OCI-M2 (cell line): ENCODE results near the gene SNX1.
A peak's percentile ranks its signal among the peaks of the same experiment; 100 is the strongest.
"Not testable (repeated sequence)": the region's sequence is repeated elsewhere in the genome, so short reads cannot be mapped to it uniquely, and the experiment has no call there.

ENCODE experiments used
- DNase-seq: peaks from one replicate; lab custom pipeline; 2025; ENCODE audit not compliant: unreplicated experiment; lab: John Stamatoyannopoulos, UW

SNX1 gene, protein sequence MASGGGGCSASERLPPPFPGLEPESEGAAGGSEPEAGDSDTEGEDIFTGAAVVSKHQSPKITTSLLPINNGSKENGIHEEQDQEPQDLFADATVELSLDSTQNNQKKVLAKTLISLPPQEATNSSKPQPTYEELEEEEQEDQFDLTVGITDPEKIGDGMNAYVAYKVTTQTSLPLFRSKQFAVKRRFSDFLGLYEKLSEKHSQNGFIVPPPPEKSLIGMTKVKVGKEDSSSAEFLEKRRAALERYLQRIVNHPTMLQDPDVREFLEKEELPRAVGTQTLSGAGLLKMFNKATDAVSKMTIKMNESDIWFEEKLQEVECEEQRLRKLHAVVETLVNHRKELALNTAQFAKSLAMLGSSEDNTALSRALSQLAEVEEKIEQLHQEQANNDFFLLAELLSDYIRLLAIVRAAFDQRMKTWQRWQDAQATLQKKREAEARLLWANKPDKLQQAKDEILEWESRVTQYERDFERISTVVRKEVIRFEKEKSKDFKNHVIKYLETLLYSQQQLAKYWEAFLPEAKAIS

DNA sequence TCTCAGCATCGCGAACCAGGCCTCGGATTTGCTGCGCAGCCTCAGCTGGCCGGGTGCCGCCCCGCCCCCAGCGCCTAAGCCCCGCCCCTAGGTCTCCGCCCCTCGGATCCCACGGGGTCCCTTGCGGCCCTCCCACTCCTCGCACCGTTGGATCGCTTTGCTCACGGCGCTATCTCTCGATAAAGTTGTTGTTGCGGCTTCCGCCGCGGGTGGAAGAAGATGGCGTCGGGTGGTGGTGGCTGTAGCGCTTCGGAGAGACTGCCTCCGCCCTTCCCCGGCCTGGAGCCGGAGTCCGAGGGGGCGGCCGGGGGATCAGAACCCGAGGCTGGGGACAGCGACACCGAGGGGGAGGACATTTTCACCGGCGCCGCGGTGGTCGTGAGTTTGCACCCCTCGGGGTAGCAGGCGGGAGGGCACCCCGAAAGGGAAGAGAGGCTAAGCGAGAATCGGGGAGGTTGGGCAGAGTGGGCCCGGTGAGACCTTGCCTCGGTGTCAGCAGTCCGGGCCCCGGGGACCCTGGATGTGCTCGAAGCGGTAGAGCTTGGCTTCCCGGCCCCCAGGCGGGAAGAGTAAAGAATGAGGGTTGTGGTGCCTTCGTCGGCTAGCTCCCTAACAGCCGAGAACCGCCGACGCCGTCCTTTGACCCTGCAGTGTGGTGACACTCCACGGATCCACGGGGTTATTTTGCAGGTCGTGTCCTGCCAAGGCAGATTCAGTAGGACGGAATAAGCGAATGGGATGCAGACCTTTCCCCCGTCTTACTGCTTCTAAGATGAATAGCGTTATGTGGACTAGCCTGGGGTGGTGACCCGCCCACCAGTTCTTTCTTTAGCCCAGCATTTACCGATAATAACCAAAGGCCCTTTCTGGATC is at the start of gene SNX1:
TSS of gene SNX1 (plus strand) at position 188 of the 873 bp plus-strand sequence. CDS start at position 220, 32 bp downstream.
- peak; percentile 54 for DNase-seq

DNA sequence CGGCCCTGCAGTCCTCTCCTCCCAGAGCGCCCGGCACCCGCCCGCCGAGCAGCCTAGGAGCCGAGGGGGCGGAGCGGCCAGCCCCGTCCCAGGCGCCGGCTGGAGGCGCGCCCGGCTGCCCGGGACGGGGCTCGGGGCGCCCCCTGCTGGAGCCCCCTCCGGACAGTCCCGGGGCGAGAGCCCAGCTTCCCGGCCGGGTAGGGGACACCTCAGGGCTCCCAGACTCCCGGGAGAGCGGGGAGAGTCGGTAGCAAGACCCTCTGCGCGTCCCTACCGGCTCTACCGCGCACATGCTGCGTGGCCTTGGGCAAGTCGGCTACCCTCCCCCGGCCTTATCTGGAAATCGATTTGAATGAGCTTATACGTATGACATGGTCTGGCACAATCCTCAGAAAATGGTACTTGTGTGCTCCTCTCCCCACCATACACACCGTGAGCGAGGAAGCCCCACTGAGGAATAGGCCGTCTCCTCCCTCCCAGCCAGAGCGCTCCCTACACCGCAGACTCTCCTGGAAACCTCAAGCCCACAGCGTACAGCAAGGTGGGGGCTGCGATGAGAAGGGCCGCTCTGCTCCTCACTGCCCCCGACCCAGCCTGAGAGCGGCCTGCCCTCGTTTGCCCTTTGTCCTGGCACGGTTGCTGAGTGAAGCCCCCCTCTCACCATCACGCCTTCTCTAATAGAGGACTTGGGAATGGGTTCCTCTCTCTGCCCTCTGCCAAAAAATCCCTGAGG is 49.2 kb upstream of the SNX1 start, which contains the start of gene DAPK2:
TSS of gene DAPK2 (minus strand) at position 65 of the 733 bp plus-strand sequence. CDS start 6,224 bp downstream, outside the sequence.
- peak; percentile 5 for DNase-seq

DNA sequence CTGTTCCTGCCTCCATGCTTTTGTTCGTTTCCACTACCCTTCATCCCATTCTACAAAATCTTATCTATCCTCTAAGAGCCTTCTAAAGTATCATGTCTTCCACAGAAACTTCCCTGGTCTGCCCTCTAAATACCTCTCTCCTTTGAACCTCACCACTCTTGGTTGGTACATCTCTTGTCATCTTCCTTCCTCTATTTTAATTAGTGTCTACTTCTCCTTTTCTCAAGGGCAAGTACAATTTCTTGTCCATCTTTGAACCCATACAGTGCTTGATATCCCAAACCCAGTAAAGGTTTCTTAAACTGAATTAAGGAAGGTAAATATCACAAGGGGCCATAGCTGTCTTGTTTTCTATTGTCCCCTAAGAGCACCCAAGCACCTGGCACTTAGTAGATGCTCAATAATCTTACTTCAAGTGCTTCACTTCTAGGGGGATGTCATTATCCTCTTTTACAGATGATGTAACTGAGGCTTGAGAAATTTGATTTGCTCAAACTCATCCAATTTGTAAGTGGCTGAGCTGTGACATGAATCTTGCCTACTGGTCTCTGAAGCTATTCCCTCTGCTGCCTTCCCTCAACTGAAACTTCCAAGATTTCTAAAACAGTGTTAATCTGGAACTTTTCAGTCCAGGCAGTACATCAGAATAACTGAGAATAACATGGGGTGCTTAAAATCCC is 46.9 kb upstream of the SNX1 start:
- no peak for DNase-seq

DNA sequence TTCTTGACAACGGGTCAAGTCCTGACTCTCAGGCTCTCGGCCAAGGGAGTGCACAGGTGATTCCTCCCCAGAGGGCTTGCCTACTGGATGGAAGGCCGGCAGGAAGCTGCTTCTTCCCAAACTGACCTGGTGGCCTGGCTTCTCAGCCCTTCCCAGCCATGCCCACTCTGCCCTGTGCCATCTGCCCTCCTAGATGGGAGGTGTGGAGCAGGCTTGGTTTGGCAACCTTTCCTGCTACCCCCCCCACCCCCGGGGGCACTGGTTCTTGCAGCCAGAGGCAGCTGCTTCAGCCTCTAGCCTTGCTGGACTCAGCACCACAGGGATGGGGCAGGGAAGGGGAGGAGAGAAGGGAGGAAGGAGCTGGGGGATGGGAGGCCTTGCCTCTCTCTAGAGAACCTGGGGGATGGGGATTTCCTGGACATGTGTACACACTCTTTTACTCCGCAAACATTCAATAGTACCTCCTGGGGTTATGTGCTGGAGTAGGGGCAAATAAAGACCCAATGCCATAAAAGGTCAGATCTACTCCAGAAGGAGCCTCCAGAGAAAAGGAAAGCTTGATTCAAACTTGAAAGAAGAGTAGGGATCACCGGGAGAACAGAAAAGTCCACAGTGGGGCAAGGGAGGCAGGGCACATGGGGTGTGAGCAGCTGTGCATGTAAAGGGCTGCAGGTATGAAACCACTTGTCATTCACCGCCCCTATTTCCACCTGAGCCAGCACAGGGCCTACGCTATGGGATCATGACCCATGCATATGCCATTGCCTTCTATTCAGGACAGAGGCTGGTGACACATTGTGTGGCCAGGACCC is 45.3 kb upstream of the SNX1 start:
- no peak for DNase-seq

DNA sequence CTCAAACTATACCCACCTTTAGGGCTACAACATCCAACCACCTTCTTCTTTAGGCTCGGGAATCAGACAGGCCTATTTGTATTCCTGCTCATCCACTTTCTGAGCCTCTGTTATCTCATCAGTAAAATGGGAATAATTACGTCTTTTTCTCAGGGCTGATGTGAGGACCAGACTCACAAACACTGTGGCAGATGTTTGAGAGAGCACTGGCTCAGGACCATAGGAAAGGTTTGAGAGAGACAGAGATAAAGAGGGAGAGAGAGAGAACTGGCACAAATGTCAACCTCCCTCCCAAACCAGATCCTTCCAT is 44.7 kb upstream of the SNX1 start:
- DNase-seq, result no peak

DNA sequence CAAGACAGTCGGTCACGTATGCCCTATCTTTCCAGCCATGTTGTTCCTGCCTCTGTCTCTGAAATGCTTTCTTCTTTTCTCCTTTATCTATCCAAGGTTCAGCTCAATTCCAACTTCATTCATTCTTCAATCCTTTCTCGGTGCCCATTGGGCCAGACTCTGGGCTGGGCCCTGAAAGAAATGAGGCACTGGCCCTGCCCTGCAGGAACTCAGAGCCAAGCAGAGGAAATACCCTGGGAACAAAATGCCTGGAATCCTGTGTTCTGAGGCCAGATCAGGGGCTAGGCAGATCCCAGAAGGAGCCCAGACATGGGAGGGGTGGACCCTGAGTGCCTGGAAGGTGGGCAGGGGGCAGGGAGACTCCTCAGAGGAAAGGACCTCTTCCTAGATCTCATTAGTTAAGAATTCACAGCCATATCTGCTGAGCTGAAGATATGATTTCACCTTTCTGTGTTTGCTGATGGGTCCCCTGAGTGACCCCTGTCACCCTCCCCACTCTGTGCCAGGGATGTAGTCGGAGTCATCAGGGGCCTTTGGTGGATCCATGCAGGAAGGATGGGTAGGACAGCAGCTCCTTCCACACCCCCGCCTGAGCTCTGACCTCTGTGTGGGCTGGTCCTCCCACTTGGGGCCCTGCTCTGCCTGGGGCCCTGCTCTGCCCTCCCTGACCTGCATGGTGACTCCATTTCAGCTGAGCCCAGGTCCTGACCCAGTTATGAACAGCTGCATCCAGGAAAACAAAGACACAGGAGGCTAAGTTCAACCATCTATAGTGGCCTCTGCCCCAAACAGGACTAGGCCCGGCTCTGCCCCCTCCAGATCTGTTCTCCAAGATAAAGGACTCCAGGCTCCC is 44.1 kb upstream of the SNX1 start:
- DNase-seq, result no peak

DNA sequence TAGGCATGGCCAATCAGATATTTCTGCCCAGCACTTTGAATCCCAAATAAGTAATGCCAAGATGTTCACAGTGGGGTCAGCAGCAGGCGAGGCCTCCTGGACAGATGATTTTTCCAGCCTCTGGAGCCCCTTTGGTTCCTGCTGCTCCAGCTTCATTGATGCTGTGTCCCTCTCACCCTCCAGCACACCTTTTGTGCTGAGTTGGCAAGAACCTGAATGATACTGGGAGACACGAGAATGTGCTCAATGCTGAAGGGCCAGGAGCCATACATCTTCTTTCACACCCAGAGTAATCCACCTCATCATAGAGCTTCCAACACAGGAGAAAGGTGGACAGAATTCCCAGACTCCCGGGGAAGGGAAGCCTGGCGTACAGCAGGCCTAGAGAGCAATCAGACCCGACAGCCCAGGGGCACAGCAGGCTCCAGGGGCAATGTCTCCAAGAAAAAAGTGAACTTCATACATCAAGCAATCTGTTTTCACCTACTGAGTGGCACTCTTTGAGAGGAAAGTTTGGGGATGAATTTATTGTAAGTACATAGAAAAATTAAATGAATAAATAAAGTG is 42.8 kb upstream of the SNX1 start:
- DNase-seq, result no peak

DNA sequence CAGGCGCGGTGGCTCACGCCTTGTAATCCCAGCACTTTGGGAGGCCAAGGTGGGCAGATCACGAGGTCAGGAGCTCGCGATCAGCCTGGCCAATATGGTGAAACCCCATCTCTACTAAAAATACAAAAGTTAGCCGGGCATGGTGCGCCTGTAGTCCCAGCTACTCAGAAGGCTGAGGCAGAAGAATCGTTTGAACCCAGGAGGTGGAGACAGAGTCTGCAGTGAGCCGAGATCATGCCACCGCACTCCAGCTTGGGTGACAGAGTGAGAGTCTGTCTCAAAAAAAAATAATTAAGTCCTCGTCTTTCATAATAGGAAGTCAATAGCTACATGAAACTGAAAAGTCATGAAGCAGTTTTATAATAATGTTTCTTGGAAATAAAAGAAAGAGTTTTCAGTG is 42.1 kb upstream of the SNX1 start:
- DNase-seq, result not testable (repeated sequence)

DNA sequence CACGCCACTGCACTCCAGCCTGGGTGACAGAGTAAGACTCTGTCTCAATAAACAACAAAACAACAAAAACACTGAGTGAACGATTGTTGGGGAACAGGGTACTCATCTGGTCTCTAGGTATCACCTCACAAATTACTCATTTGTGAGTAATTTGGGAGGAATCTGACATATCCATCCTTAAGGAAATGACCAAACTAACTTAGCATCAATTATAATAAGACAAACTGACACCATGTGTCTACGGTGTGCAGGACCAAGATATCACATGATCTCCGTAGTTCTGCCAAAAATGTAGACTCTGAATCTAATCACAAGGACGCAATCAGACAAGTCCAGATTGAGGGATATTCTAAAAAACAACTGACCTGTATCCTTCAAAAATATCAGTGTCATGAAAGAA is 37.5 kb upstream of the SNX1 start:
- DNase-seq, result no peak

DNA sequence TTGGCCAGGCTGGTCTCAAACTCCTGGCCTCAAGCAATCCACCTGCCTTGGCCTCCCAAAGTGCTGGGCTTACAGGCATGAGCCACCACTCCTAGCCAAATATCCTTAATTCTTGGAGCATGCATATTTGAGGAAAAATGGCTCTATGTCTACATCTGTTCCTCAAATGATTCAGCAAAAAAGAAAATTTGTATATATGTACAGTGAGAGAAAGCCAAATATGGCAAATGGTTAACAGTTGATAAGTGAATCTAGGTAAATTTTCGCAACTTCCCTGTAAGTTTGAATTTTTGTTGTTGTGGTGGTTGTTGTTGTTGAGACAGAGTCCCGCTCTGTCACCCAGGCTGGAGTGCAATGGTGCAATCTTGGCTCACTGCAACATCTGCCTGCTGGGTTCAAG is 36.7 kb upstream of the SNX1 start:
- DNase-seq, result not testable (repeated sequence)

DNA sequence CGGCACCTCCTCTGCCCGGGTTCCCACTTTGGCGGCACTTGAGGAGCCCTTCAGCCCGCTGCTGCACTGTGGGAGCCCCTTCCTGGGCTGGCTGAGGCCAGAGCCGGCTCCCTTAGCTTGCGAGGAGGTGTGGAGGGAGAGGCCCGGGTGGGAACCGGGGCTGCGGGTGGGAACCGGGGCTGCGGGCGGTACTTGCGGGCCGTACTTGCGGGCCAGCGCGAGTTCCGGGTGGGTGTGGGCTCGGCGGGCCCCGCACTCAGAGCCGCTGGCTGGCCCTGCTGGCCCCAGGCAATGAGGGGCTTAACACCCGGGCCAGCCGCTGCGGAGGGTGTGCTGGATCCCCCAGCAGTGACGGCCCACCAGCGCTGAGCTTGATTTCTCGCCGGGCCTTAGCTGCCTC is 35.1 kb upstream of the SNX1 start:
- no peak for DNase-seq

DNA sequence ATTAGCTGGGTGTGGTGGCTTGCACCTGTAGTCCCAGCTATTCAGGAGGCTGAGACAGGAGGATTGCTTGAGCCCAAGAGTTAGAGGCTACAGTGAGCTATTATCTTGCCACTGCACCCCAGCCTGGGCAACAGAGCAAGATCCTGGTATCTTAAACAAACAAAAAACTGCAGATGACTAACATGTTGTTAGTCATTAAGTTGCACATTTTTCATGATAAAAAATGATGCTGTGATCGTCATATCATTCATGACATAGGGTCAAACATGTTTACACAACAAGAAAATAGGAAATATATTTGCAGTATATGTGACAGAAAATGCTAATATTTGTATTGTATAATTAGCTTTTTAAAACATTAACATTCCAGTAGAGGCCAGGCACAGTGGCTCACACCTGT is 29.3 kb upstream of the SNX1 start:
- no peak for DNase-seq

DNA sequence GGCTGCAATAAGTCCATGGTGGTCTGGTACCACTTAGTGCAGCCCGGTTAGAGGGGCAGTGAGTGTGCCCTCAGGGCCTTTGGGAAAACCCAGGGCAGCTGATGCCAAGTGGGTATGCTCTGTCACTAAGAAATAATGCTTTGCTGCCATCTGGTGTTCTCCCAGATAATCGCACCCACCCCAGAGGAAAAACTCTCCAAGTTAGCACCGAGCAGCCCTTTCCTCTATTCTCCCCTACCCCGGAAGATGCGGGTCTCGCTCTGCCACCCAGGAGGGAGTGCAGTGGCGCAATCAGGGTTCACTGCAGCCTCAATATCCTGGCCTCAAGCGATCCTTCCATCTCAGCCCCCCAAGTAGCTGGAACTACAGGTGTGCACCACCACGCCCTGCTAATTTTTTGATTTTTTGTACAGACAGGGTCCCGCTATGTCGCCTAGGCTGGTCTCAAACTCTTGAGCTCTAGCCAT is 28.2 kb upstream of the SNX1 start:
- DNase-seq, result peak; percentile 30

DNA sequence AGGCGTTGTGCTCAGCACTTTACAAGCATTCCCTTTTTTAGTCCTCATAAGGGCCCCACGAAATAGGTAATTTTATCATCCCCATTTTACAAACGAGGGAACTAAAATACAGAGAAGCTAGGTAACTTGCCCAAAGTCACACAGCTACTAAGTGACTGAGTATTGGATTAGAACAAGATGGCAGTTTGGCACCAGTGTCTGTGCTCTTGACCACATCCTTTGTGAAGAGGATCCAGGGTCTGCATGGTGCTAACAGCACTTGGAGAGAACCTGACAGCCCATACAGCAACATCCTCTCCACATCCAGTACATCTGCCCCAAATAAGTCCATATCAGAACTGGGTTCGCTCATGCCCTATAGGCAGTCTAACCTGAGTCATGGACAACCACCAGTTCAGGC is 27.6 kb upstream of the SNX1 start:
- no peak for DNase-seq

DNA sequence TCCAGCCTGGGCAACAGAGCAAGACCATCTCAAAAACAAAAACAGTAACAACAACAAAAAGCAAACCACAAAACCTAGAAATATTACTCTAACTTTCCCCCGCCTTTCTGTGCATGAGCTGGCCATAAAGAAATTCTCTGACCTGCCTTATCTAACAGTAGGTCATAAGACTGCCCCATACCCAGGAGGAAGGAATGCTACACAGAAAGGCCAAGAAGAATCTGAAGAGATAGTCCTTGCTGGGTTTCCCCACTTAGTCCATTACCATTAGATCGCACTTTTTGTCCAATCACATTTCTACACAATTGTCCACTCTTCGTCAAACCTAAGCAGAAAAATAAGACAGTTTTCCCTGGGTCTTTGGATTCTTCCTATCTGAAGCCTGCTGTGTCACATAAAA is 25.7 kb upstream of the SNX1 start:
- no peak for DNase-seq

DNA sequence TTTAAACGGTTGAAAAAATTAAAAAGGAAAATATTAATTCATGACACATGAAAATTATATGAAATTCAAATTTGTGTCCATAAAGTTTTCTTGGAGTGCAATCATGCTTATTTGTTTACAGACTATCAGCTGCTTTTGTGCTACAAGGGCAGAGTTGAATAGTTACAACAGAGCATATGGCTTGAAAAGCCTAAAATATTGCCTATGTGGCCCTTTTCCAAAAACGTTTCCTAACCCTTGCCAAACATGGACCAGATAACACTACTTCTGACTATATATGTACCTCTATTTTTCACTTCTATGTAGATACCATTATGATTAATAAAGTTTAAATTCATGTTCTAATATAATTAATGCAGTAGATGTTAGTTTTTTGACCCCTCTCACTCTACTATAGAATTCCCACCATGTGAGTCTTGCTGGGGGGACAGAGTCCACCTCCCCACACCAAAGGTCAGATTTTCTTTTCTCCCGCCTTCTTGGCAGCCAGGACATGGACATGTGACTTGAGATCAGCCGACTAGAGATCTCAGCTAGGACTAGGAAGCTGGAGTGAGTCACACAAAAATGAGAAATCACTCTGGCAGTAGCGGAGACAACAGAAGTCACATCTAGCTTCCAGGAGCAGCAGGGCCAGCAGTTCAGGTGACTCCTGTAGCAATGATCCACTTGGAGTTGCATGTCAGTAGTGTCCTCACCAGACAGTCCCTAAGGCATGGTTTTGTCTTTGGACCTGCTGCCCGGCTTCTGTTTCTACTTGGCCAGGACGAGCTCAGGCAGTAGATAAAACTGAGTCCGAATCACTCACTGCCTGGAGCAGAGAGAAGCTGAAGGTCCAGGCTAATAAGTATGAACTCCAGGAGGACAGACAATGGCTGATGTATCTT is 24.6 kb upstream of the SNX1 start:
- no peak for DNase-seq

DNA sequence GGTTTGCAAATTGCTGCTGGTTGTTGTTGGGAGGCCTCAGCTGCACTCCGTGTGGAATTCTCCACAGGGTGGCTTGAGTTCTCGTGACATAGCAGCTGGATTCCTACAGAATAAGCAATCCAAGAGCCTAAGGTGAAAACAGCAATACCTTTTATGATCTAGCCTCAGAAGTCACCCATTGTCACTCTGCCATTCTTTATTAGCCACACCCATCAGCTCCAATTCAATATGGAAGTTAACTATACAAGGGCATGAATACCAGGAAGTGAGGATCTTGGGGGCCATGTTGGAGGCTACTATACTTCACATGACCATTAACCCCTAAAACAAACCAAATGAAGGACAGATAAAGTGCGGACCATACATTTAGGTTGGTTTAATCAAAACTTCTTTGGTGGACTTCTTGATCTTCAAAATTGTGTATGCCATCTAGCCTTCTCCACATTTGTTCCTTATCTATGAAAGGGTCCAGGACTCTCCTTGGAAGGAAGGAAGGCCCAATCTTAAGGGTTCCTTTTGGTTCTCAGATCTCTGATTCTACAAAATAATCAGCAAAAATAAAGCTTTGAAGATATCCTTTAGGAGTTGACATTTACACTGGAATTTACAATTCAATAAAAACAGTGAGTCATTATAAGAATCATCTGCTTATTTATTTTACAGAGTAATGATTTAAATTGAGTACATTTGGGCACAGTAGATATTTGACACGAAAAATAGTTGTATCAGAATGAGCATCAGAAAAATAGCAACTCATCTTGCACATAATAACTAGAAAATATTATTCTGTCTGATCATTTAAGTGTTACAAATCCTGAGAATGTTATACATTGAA is 23.6 kb upstream of the SNX1 start:
- no peak for DNase-seq
